ENCODE data around the gene NAB1.

Gene NAB1

GRCh38 chr2:190626641-190627210 lies 22.2 kb upstream of the NAB1 start:
- H2AFZ ChIP-seq (ENCODE audit: low read length) = no peak overlapping the region
- H3K4me1 ChIP-seq (ENCODE audit: insufficient read depth, low read length, severe bottlenecking) = no peaks in the 10 kb centered on the region
- H4K20me1 ChIP-seq (ENCODE audit: insufficient read depth, low read length) = no peaks in the 10 kb centered on the region
- TF ChIP-seq, protein P1, sequence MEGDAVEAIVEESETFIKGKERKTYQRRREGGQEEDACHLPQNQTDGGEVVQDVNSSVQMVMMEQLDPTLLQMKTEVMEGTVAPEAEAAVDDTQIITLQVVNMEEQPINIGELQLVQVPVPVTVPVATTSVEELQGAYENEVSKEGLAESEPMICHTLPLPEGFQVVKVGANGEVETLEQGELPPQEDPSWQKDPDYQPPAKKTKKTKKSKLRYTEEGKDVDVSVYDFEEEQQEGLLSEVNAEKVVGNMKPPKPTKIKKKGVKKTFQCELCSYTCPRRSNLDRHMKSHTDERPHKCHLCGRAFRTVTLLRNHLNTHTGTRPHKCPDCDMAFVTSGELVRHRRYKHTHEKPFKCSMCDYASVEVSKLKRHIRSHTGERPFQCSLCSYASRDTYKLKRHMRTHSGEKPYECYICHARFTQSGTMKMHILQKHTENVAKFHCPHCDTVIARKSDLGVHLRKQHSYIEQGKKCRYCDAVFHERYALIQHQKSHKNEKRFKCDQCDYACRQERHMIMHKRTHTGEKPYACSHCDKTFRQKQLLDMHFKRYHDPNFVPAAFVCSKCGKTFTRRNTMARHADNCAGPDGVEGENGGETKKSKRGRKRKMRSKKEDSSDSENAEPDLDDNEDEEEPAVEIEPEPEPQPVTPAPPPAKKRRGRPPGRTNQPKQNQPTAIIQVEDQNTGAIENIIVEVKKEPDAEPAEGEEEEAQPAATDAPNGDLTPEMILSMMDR (IDR thresholded peaks at IDR 0.05; ENCODE audit: low read length) = no peak
- TF ChIP-seq EZH2 (IDR thresholded peaks at IDR 0.05; ENCODE audit: borderline replicate concordance, low read length) = no peak
- no peak overlapping the region for H3K27ac ChIP-seq (ENCODE audit: low read depth, low read length, poor library complexity, severe bottlenecking)
- H3F3A ChIP-seq (ENCODE audit: insufficient read depth, low read length) = no peaks in the 10 kb centered on the region
- H3K9me2 ChIP-seq (ENCODE audit: low read depth, low read length) = no peaks in the 10 kb centered on the region
- no peaks in the 10 kb centered on the region for H3K79me2 ChIP-seq (ENCODE audit: insufficient read depth, low read length)
- no peaks in the 10 kb centered on the region; the same call in 1 of the 2 replicates for H3K27me3 ChIP-seq (ENCODE audit: insufficient read depth, low read length)
- H3K36me3 ChIP-seq (ENCODE audit: insufficient read depth, low read length) = no peaks in the 10 kb centered on the region
- H3K9me3 ChIP-seq (ENCODE audit: low read length) = no peaks in the 10 kb centered on the region
- H3K4me3 ChIP-seq (ENCODE audit: low read depth, low read length, poor library complexity, severe bottlenecking) = no peak overlapping the region
- no peak overlapping the region for H3K4me2 ChIP-seq (ENCODE audit: low read length)
- H3K9ac ChIP-seq (ENCODE audit: low read length) = no peak overlapping the region

DNA sequence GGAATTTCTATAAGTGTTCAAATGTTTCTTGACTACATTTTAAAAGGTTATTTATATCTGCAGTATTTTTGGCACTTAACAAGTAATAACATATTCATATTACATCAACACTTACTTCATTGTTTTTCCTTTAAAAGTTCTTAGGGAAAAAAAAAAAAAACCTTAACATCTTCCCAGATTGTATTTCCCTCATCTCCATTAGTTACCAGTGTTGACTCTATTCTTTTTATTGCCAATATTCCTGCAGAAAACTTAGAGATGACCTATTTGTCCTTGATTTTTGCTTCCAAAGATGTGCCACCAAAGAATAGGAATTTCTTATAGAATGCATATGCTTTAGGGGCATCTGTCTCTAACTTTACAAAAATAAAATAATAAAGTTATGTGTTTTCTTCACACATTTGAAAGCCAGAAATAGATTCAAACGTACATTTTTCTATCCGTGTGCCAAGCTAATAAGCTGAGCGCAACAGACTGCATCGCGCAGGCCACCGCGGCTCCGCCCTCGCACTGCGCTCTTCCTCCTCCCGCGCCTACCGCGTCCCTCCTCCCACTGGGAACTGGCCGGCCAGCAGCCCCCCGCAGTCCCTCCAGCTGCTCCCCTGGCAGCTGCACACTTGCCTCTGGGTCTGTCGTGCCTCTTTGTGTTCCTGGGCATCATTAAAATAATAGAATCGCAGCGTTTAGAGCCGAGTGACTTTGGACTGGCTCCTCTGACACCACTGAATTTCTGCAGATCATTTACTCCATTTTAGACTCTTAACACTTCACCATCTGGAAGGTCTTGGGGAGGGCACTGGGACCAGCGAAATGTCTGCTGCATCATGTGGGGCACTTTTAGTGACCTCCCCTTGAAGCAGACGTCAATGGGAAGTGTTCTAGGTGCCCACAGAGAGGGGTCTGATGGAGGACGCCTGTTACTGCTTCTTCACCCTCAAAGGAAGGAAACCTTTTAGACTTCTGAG lies 21.2 kb upstream of the NAB1 start:
- Histone ChIP-seq H3F3A (ENCODE audit: insufficient read depth, low read length) (no peaks in the 10 kb centered on the region), H3K27me3 (ENCODE audit: insufficient read depth, low read length) (no peaks in the 10 kb centered on the region; the same call in 1 of the 2 replicates), H2AFZ (ENCODE audit: low read length) (no peak overlapping the region), H3K4me1 (ENCODE audit: insufficient read depth, low read length, severe bottlenecking) (no peaks in the 10 kb centered on the region), H3K27ac (ENCODE audit: low read depth, low read length, poor library complexity, severe bottlenecking) (no peak overlapping the region), H3K79me2 (ENCODE audit: insufficient read depth, low read length) (no peaks in the 10 kb centered on the region), H3K9ac (ENCODE audit: low read length) (no peak overlapping the region), H4K20me1 (ENCODE audit: insufficient read depth, low read length) (no peaks in the 10 kb centered on the region), H3K9me3 (ENCODE audit: low read length) (no peaks in the 10 kb centered on the region), H3K4me2 (ENCODE audit: low read length) (peak overlapping the region; percentile 42; the same call in 1 of the 2 replicates), H3K9me2 (ENCODE audit: low read depth, low read length) (no peaks in the 10 kb centered on the region), H3K4me3 (ENCODE audit: low read depth, low read length, poor library complexity, severe bottlenecking) (peak overlapping the region; percentile 33), H3K36me3 (ENCODE audit: insufficient read depth, low read length) (no peaks in the 10 kb centered on the region)
- TF ChIP-seq, protein P1 (IDR thresholded peaks at IDR 0.05; ENCODE audit: low read length) = no peak
- no peak for TF ChIP-seq EZH2 (IDR thresholded peaks at IDR 0.05; ENCODE audit: borderline replicate concordance, low read length)

GRCh38 chr2:190628591-190629319 lies 20.1 kb upstream of the NAB1 start:
- H3K4me2 ChIP-seq (ENCODE audit: low read length) = no peak overlapping the region
- no peak overlapping the region for H3K9ac ChIP-seq (ENCODE audit: low read length)
- no peaks in the 10 kb centered on the region for H3K4me1 ChIP-seq (ENCODE audit: insufficient read depth, low read length, severe bottlenecking)
- H3F3A ChIP-seq (ENCODE audit: insufficient read depth, low read length) = no peaks in the 10 kb centered on the region
- no peaks in the 10 kb centered on the region; the same call in 1 of the 2 replicates for H3K27me3 ChIP-seq (ENCODE audit: insufficient read depth, low read length)
- H3K27ac ChIP-seq (ENCODE audit: low read depth, low read length, poor library complexity, severe bottlenecking) = no peak overlapping the region
- no peaks in the 10 kb centered on the region for H3K9me3 ChIP-seq (ENCODE audit: low read length)
- H3K36me3 ChIP-seq (ENCODE audit: insufficient read depth, low read length) = no peaks in the 10 kb centered on the region
- H2AFZ ChIP-seq (ENCODE audit: low read length) = no peak overlapping the region
- TF ChIP-seq, protein P1 (IDR thresholded peaks at IDR 0.05; ENCODE audit: low read length) = no peak
- no peak for TF ChIP-seq EZH2 (IDR thresholded peaks at IDR 0.05; ENCODE audit: borderline replicate concordance, low read length)
- H3K4me3 ChIP-seq (ENCODE audit: low read depth, low read length, poor library complexity, severe bottlenecking) = no peak overlapping the region
- H3K79me2 ChIP-seq (ENCODE audit: insufficient read depth, low read length) = no peaks in the 10 kb centered on the region
- H4K20me1 ChIP-seq (ENCODE audit: insufficient read depth, low read length) = no peaks in the 10 kb centered on the region
- H3K9me2 ChIP-seq (ENCODE audit: low read depth, low read length) = no peaks in the 10 kb centered on the region

All from OCI-LY1 (cell line).